ENCODE data around the gene RCVRN.

RCVRN gene

GRCh38 chr17:9894231-9894630 is 10.8 kb downstream of the RCVRN start:
- DNase-seq = no peak

GRCh38 chr17:9893411-9894012 is 11.6 kb downstream of the RCVRN start:
- DNase-seq = no peak

DNA sequence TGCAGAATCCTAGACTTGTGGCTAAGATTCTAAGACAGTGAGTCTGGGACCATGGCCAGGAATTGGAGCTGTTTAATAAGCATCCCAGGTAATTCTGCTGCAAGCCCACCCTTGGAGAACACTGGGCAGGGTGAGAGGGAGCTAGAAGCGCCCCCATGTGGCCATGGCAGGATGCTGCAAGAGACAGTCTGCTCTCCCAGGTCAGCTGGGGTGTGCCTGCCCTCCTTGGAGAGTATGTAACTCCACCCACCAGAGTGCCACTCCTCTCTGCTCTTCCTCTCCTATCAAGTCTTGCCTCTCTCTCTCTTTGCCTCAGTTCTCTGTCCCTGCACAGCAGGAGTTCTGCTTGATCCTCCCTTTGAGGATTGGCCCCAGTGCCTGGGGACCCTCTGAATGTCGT is 14.9 kb downstream of the RCVRN start:
- no peak for DNase-seq

DNA sequence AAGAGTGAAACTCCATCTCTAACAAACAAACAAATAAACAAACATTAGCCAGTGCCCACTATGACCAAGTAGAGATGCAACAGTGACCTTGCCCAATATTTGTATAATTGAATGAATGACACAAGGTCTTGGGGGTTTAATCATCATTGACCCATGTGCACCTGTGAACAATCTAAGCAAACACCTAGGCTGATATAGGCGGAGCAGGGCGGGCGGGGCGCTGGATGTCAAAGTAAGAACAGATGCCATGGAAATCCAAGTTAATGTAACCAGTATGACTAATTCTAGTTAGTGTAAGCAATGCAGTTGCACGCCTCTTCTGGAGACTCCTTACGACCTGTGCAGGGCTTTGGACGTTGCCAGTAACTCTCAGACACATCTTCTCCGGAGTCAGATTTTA is 17.6 kb downstream of the RCVRN start:
- DNase-seq = no peak

DNA sequence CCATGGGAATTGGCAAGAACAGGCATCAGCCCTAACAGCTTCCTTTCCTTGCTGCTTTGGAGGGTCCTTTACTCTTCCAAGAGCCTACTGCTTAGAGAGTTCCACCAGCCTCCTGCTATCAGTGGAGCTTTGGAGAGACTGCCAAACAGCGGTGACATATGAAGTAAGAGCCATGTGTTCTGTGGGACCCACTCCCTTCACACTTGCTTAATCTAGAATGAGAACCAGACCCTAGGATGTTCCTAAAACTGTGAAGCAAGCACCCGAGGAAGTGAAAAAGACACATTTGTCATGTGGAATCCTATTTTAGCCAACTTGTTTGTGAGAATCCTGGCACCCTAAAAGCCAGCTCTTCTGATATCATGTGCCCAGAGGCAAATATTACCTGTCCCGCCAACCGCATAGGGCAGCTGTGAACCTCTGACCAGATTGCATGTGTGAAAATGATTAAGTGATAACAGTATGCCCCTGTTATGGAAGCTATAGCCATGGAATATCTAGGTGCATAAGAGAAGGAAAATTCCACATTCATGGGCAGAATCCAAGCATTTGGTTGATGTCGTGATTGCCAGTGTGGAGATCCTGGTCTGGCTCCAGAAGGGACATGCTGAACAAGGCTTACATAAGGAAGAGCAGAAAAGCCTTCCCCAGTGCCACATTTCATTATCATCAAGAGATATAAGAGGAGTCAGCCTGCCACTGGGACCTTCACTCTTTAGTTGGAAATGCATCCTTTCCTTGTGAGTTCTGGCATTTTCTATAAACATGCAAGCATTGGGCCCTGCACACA is 18.7 kb downstream of the RCVRN start:
- no peak for DNase-seq

DNA sequence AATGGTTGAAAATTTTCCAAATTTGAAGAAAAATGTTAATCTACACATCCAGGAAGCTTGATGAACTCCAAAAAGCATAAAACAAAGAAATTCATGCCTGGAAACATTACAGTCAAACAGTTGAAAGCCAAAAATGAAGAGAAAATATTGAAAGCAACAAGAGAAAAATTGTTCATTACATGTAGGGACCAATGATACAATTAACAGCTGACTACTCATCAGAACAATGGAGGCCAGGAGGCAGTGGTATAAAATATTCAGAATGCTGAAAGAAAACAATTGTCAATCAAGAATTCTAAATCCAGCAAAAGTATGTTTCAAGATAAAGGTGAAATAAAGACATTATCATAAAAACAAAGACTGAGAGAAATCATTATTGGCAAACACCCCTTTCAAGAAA is 21.6 kb downstream of the RCVRN start:
- DNase-seq = no peak

GRCh38 chr17:9880582-9880999 is 24.5 kb downstream of the RCVRN start:
- no peak for DNase-seq

GRCh38 chr17:9878786-9879525 is 26.1 kb downstream of the RCVRN start:
- no peak for DNase-seq

DNA sequence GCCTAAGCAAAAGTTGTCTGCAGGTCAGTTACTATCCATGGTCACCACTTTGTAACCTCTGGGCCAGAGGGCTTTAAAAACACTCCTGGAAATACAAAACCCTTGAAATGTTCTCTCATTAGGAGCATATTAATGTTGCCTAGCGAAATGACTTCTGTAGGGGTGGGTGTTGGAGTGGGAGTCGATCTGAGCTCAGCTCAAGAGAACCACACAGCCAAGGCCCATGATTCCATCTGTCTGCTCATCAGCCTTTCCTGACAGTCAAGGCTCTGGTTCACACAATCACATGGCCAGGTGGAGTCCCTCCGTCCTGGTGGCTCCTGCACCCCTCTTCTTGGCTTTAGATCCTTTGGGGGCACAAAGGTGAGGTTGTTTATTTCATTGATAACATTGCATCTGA is 26.7 kb downstream of the RCVRN start:
- no peak for DNase-seq

- no peak for DNase-seq
Measured at GRCh38 chr17:9875441-9875840, 29.6 kb downstream of the RCVRN start.

- DNase-seq = no peak
Measured at GRCh38 chr17:9874722-9875121, 30.3 kb downstream of the RCVRN start.

- no peak for DNase-seq
Measured at GRCh38 chr17:9872852-9873251, 32.2 kb downstream of the RCVRN start.

DNA sequence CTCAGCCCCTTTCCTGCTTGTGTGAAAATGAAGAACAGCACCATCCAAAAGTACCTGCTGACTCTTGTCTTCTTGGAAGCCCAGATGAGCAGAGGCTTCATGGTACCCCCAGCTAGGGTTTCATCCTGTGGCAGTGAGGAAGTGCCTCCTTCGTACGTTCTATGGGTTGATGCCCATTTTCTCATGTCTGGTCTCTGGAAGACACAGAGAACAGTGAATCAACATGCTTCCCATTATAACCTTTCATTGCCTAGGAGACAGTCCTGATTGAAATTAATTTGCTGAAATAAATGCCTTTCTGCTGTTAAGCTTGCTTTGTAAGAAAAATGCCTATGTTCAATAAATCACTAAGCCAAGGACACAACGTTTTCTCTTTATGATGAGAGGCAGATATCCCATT is 36.5 kb downstream of the RCVRN start:
- DNase-seq = no peak

GRCh38 chr17:9865586-9865985 is 39.5 kb downstream of the RCVRN start:
- no peak for DNase-seq

DNA sequence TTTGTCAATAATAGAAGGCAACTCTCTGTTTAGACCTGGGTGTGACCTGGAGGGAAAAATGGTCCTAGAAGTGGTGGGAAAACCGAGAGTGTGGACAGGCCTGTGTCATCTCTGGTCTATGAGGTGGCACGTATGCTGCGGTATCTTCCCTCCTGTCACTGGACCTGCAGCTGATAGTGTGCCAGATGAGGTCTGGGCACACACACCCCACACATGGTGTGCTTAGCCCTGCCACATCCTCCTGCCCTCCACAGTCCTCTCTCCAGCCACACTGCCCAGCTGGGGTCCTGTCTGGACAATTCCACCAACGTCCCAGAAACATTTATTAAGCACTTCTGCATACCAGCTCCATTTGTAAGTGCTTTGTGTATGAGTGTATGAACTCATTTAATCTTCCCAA is 42.1 kb downstream of the RCVRN start:
- no peak for DNase-seq

- DNase-seq = no peak
Measured at GRCh38 chr17:9862220-9862619, 42.9 kb downstream of the RCVRN start.

DNA sequence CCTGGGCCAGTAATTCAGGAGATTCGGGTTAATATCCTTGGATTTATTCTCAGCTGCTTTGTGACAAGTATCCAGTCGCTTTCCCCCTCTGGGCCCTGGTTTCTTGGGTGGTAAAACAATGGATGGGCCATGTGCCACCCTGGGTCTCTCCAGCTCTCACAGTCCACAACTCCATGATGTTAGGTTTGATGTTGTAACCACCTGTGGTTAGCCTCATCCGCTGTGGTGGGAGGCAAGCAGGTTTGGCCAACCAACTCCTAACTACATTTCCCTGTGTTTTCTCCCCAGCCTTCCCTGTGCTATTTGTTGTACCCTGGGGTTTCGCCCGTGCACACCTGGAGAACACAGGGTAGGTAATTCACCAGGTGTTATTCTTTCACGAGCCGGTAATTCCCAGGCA is 44.2 kb downstream of the RCVRN start:
- DNase-seq = no peak

DNA sequence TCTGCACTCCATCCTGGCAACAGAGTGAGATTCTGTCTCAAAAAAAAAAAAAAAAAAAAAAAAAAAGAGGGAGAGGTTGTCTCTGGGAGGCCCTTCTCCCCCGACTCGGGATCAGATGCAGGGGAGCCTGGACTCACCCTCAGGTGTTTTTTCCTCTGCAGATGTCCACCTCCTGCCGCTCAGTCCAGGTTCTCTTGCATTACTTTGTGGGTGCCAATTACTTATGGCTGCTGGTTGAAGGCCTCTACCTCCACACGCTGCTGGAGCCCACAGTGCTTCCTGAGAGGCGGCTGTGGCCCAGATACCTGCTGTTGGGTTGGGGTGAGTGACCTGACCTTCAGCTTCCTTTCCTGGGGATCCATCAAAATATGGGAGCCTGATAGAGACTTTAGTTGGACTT is 45.3 kb downstream of the RCVRN start:
- no peak for DNase-seq

DNA sequence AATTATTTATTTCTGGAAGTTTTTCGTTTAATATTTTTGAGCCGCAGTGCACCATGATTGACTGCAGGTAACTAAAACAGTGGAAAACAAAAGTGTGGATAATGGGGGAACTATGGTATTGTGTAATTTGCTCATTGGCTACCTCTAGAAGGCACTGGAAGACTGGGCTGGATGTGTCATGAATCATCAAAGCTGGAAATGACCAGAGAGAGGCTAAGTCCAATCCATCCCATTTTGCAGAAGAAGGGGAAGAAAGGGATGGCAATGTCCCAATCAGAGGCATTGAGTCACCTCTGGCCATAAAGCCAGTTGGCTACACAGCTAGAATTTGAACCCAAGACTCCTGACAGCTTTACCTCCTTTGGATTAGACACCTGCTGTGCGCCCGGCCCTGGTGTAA is 50.0 kb downstream of the RCVRN start:
- DNase-seq = no peak

GRCh38 chr17:9854255-9854654 is 50.8 kb downstream of the RCVRN start:
- no peak for DNase-seq

- DNase-seq = no peak
Measured at GRCh38 chr17:9850151-9850550, 54.9 kb downstream of the RCVRN start.
